ENCODE results near the gene PDZD2. TPM values are rescaled to one million over a fixed set of nuclear protein-coding genes. Genes with fewer than 3 reads are reported as not detected.
"Not testable (repeated sequence)": the region's sequence is repeated elsewhere in the genome, so short reads cannot be mapped to it uniquely, and the experiment has no call there.

Gene PDZD2
- total RNA-seq, 1 experiment from 2014 or later, result 23.0 TPM

DNA sequence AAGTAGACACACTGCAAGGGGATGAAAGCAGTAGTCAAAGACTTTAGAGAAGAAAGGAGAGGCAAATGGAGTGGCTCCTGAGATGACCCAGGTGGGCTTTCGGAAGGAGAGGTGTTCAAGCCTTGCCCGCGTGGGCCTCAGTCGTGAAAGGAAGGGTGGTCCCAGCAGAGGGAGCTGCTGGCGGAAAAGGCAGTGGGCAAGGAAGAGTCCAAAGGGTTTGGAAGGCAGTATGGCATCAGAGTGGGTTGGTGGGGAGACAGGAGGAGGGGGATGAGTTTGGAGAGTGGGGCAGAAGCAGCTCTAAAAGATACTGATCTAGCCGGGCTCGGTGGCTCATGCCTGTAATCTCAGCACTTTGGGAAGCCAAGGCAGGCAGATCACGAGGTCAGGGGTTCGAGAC lies 369.8 kb downstream of the PDZD2 start:
- Mint-ChIP-seq H3K9me3 (ENCODE audit: unreplicated experiment) (no peaks in the 10 kb centered on the region), H3K27me3 (ENCODE audit: insufficient read depth, unreplicated experiment) (no peaks in the 10 kb centered on the region), H3K27ac (ENCODE audit: low read depth, unreplicated experiment) (no peak overlapping the region), H3K36me3 (ENCODE audit: insufficient read depth, unreplicated experiment) (peaks cover 44% of the 10 kb centered on the region), H3K4me1 (ENCODE audit: insufficient read depth, unreplicated experiment) (no peaks in the 10 kb centered on the region), H3K4me3 (ENCODE audit: unreplicated experiment) (no peak overlapping the region)
- intact Hi-C loops (cut with micrococcal nuclease), result no loop called here
- BruUV-seq (replicated peaks), result no TSS peak
- ChIA-PET CTCF (interaction anchor here (0.7 to 1.2 kb wide), 3 partner anchors 8 to 196 kb away, joined by 3 read pairs; no protein-coding TSS in a partner anchor), POLR2A (interaction anchor here (1.1 to 1.2 kb wide), 2 partner anchors 20 to 73 kb away, joined by 3 to 4 read pairs; no protein-coding TSS in a partner anchor)
- no peak for DNase-seq (ENCODE audit: unreplicated experiment)
- TF ChIP-seq CTCF (IDR thresholded peaks at IDR 0.05; ENCODE audit: unreplicated experiment), result no peak

- H3K9me3 Mint-ChIP-seq (ENCODE audit: unreplicated experiment), result no peaks in the 10 kb centered on the region
- BruUV-seq (replicated peaks), result no TSS peak
- TF ChIP-seq CTCF (IDR thresholded peaks at IDR 0.05; ENCODE audit: unreplicated experiment), result no peak
- H3K4me3 Mint-ChIP-seq (ENCODE audit: unreplicated experiment), result no peak overlapping the region
- H3K36me3 Mint-ChIP-seq (ENCODE audit: insufficient read depth, unreplicated experiment), result peaks cover 38% of the 10 kb centered on the region
- no peak for DNase-seq (ENCODE audit: unreplicated experiment)
- CTCF ChIA-PET, result interaction anchor here (0.5 kb wide), 1 partner anchor 86 kb away, joined by 3 read pairs; no protein-coding TSS in a partner anchor
- no peaks in the 10 kb centered on the region for H3K4me1 Mint-ChIP-seq (ENCODE audit: insufficient read depth, unreplicated experiment)
- no peaks in the 10 kb centered on the region for H3K27me3 Mint-ChIP-seq (ENCODE audit: insufficient read depth, unreplicated experiment)
- H3K27ac Mint-ChIP-seq (ENCODE audit: low read depth, unreplicated experiment), result no peak overlapping the region
- POLR2A ChIA-PET, result interaction anchor here (1.4 kb wide), 1 partner anchor 10 kb away, joined by 4 read pairs; no protein-coding TSS in a partner anchor
- intact Hi-C loops (cut with micrococcal nuclease), result no loop called here
Observed at GRCh38 chr5:32013658-32014057, 374.7 kb downstream of the PDZD2 start.

DNA sequence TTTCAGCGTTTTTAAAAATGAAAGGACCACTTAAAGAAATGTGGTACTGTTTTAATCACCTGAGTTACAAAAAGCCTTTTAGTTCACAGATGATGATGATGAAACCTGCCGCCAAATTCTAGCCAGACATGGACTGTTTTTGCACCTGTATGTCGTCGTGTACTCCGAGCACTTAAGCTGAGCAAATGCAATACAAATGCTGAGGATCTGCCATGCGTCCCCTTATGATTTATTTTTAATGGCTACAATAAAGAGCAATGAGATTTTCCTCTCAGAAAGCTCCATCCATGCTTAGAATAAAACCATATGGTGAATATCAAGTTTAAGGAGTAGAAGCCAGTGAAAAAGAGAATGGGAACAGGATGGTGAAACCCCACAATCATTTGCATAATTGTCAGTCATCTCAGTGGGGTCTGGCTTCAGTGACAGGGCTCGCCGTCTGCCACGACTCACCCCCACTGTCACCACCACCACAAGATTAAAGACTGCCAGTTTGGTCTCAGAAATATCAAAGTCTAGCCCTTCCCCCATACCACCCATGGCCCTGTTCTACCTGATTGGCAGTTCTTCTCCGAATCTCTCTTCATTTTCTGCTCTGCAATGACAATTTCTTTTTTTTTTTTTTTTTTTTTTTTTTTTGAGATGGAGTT lies 375.3 kb downstream of the PDZD2 start:
- no TSS peak for BruUV-seq (replicated peaks)
- ChIA-PET POLR2A (interaction anchor here (1.4 kb wide), 1 partner anchor 9 kb away, joined by 4 read pairs; no protein-coding TSS in a partner anchor), CTCF (interaction anchor here (0.5 kb wide), 1 partner anchor 87 kb away, joined by 3 read pairs; no protein-coding TSS in a partner anchor)
- no peak for TF ChIP-seq CTCF (IDR thresholded peaks at IDR 0.05; ENCODE audit: unreplicated experiment)
- Mint-ChIP-seq H3K9me3 (ENCODE audit: unreplicated experiment) (no peaks in the 10 kb centered on the region), H3K27me3 (ENCODE audit: insufficient read depth, unreplicated experiment) (no peaks in the 10 kb centered on the region), H3K4me1 (ENCODE audit: insufficient read depth, unreplicated experiment) (no peaks in the 10 kb centered on the region), H3K27ac (ENCODE audit: low read depth, unreplicated experiment) (no peak overlapping the region), H3K4me3 (ENCODE audit: unreplicated experiment) (no peak overlapping the region), H3K36me3 (ENCODE audit: insufficient read depth, unreplicated experiment) (peaks cover 40% of the 10 kb centered on the region)
- DNase-seq (ENCODE audit: unreplicated experiment), result no peak
- intact Hi-C loops (cut with micrococcal nuclease), result no loop called here

- BruUV-seq (replicated peaks); intact Hi-C loops (cut with micrococcal nuclease); DNase-seq (ENCODE audit: unreplicated experiment); H3K27me3 Mint-ChIP-seq (ENCODE audit: insufficient read depth, unreplicated experiment); CTCF ChIA-PET; H3K27ac Mint-ChIP-seq (ENCODE audit: low read depth, unreplicated experiment); H3K4me3 Mint-ChIP-seq (ENCODE audit: unreplicated experiment); H3K4me1 Mint-ChIP-seq (ENCODE audit: insufficient read depth, unreplicated experiment); H3K9me3 Mint-ChIP-seq (ENCODE audit: unreplicated experiment): not testable (repeated sequence)
- peaks cover 36% of the 10 kb centered on the region for H3K36me3 Mint-ChIP-seq (ENCODE audit: insufficient read depth, unreplicated experiment)
- POLR2A ChIA-PET, result interaction anchor here (0.7 kb wide), 1 partner anchor 15 kb away, joined by 4 read pairs; no protein-coding TSS in a partner anchor
Observed at GRCh38 chr5:32015262-32015661, 376.3 kb downstream of the PDZD2 start.
